ENCODE measurements around the gene KCND3. TPM values are rescaled to one million over a fixed set of nuclear protein-coding genes. Genes with fewer than 3 reads are reported as not detected.

Gene KCND3
- total and polyA plus RNA-seq, 12 donors = 3.5 to 24.7 (median 15.2) TPM

GRCh38 chr1:111725192-111725591 is 264.3 kb downstream of the KCND3 start:
- TF ChIP-seq CTCF (IDR thresholded peaks at IDR 0.05) = no peak
- no peaks in the 10 kb centered on the region for H3K27me3 ChIP-seq
- intact Hi-C loops (cut with DNase I) = no loop called here
- H3K4me3 ChIP-seq = no peak overlapping the region
- H3K9me3 ChIP-seq = no peaks in the 10 kb centered on the region
- peak overlapping the region in 8 of 10 donors; percentile 15 to 60 (median 26) for H3K27ac ChIP-seq
- peaks cover 33 to 91% (median 69%) of the 10 kb centered on the region in 9 donors for H3K4me1 ChIP-seq
- H3K36me3 ChIP-seq = peaks cover 0 to 22% (median 10%) of the 10 kb centered on the region in 9 donors
- ATAC-seq = peak; percentile 53 to 87 (median 65)
- 32% methylated on average over 5 of the region's 5 CpGs for WGBS, 2 donors
- peak; percentile 73 to 76 for DNase-seq

GRCh38 chr1:111723871-111724270 is 265.6 kb downstream of the KCND3 start:
- H3K9me3 ChIP-seq = no peaks in the 10 kb centered on the region
- DNase-seq (no peak), ATAC-seq (no peak)
- peak overlapping the region in 2 of 10 donors; percentile 21 to 46 for H3K27ac ChIP-seq
- H3K4me3 ChIP-seq = no peak overlapping the region
- WGBS, 2 donors = 55 to 56% methylated on average over 1 of the region's 1 CpG
- TF ChIP-seq CTCF (IDR thresholded peaks at IDR 0.05) = no peak
- H3K27me3 ChIP-seq = no peaks in the 10 kb centered on the region
- peaks cover 0 to 22% (median 10%) of the 10 kb centered on the region in 9 donors for H3K36me3 ChIP-seq
- peaks cover 27 to 89% (median 69%) of the 10 kb centered on the region in 9 donors for H3K4me1 ChIP-seq
- intact Hi-C loops (cut with DNase I) = no loop called here

- Histone ChIP-seq H3K9me3 (no peaks in the 10 kb centered on the region), H3K27ac (peak overlapping the region in 5 of 10 donors; percentile 46 to 94 (median 65)), H3K36me3 (peaks cover 0 to 22% (median 10%) of the 10 kb centered on the region in 9 donors), H3K4me1 (peaks cover 27 to 85% (median 64%) of the 10 kb centered on the region in 9 donors), H3K4me3 (no peak overlapping the region), H3K27me3 (no peaks in the 10 kb centered on the region)
- DNase-seq (no peak), ATAC-seq (no peak)
- TF ChIP-seq CTCF (IDR thresholded peaks at IDR 0.05) = no peak
- 88 to 90% methylated on average over 7 of the region's 7 CpGs for WGBS, 2 donors
- intact Hi-C loops (cut with DNase I) = no loop called here
Measured at GRCh38 chr1:111723091-111723806, 266.2 kb downstream of the KCND3 start.

- ATAC-seq = peak in 4 of 8 donors; percentile 10 to 18 (median 12)
- H3K36me3 ChIP-seq = peaks cover 0 to 20% (median 0%) of the 10 kb centered on the region in 9 donors
- intact Hi-C loops (cut with DNase I) = loop anchor here in 4 of 10 donors (1.0 to 2.0 kb wide), 2 partner anchors 18 kb away; partner anchors contain the start of gene INKA2 (in 4 of the 4)
Measured at GRCh38 chr1:111720977-111721786, 268.3 kb downstream of the KCND3 start.

More at GRCh38 chr1:111720977-111721786, 268.3 kb downstream of the KCND3 start:
- H3K27ac ChIP-seq = peak overlapping the region; percentile 73 to 94 (median 86)
- TF ChIP-seq CTCF (IDR thresholded peaks at IDR 0.05) = no peak
- H3K4me1 ChIP-seq = peaks cover 27 to 69% (median 64%) of the 10 kb centered on the region in 9 donors
- no peaks in the 10 kb centered on the region for H3K27me3 ChIP-seq
- no peak overlapping the region for H3K4me3 ChIP-seq
- WGBS, 2 donors = 50 to 62% methylated on average over 10 of the region's 10 CpGs
- H3K9me3 ChIP-seq = no peaks in the 10 kb centered on the region
- DNase-seq = no peak

Measured in heart right ventricle (tissue), 16 donors.